Spleen (tissue), 7 donors: ENCODE measurements around the gene NXPE3.

ENCODE experiments used
- POLR2AphosphoS5 ChIP-seq, 3 donors: sonication (generic); formaldehyde crosslinking; IDR thresholded peaks; one replicate each; pipeline ENCODE4 v1.5.1; 2017; ENCODE audit warnings: antibody characterized with exemption in 3 of 3
- TF ChIP-seq, protein P1 (sequence below), 11 experiments: fragments of 200-600 bp in 7 of 11; fragments of 450-650 bp in 4 of 11; sonication (generic) in 4 of 11; IDR thresholded peaks in 8 of 11; conservative IDR thresholded peaks in 3 of 11; 1 replicate in 7 of 11; 2 replicates in 4 of 11; pipeline versions ENCODE4 v1.4.0 to v1.8.0; 2016 to 2021; ENCODE audit warnings: antibody characterized with exemption in 11 of 11, inconsistent platforms in 4 of 11, mild to moderate bottlenecking in 1 of 11
- donor health status: DM: no; HTN: no; CAD: no; lungs with moderate emphysema.
- donor health status: DM: no; HTN: no; CAD: no.
- donor health status: DM: no; HTN: no; CAD: no.

DNA sequence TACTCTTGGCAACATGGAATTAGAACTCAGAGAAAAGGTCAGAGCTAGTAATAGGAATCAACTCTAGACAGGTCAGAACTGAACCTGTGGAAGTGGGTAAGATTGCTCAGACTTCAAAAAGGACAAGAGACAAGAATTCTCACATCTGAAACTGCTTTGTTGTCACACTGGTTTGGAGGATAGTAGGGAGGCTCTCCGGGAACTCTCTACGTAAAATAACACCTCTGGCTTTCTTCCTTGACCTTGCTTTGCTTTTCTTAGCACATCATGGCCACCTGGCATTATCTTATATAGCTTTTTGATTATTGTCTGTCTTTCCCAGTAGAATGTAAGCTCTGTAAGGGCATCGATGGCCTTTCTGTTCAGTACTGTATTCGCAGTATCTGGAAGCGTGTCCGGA is 57.1 kb downstream of the NXPE3 start:
- TF ChIP-seq, protein P1, sequence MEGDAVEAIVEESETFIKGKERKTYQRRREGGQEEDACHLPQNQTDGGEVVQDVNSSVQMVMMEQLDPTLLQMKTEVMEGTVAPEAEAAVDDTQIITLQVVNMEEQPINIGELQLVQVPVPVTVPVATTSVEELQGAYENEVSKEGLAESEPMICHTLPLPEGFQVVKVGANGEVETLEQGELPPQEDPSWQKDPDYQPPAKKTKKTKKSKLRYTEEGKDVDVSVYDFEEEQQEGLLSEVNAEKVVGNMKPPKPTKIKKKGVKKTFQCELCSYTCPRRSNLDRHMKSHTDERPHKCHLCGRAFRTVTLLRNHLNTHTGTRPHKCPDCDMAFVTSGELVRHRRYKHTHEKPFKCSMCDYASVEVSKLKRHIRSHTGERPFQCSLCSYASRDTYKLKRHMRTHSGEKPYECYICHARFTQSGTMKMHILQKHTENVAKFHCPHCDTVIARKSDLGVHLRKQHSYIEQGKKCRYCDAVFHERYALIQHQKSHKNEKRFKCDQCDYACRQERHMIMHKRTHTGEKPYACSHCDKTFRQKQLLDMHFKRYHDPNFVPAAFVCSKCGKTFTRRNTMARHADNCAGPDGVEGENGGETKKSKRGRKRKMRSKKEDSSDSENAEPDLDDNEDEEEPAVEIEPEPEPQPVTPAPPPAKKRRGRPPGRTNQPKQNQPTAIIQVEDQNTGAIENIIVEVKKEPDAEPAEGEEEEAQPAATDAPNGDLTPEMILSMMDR (IDR thresholded peaks at IDR 0.05 in 8 of 11, conservative IDR thresholded peaks at IDR 0.05 in 3 of 11): no peak
- TF ChIP-seq POLR2AphosphoS5 (IDR thresholded peaks at IDR 0.05): no peak
